H9 (cell line): ENCODE measurements around the gene SREBF1. TPM values are rescaled to one million over a fixed set of nuclear protein-coding genes. Genes with fewer than 3 reads are reported as not detected.
A peak's percentile ranks its signal among the peaks of the same experiment; 100 is the strongest.

Source experiments
- DNase-seq: peaks from one replicate; pipeline ENCODE4 v3.0.0-alpha.2; 2017
- H2AFZ ChIP-seq: one replicate; pipeline ENCODE4 v1.6.1; 2013; ENCODE audit warnings: mild to moderate bottlenecking, low read length, control low read depth, moderate library complexity
- H2AK5ac ChIP-seq: 2 replicates; pipeline ENCODE4 v1.6.1; 2013; ENCODE audit warnings: low read length, control low read depth, mixed read lengths; ENCODE audit not compliant: insufficient read length
- H2BK120ac ChIP-seq: one replicate; pipeline ENCODE4 v1.6.1; 2013; ENCODE audit warnings: low read depth, mild to moderate bottlenecking, low read length, control low read depth, inconsistent platforms; ENCODE audit not compliant: poor library complexity, severe bottlenecking
- H2BK12ac ChIP-seq: 2 replicates; pipeline ENCODE4 v1.6.1; 2013; ENCODE audit warnings: low read length, control low read depth, mixed read lengths, low read depth; ENCODE audit not compliant: insufficient read length
- H2BK15ac ChIP-seq: 2 replicates; pipeline ENCODE4 v1.6.1; 2013; ENCODE audit warnings: low read depth, low read length, control low read depth
- H2BK20ac ChIP-seq: one replicate; pipeline ENCODE4 v1.6.1; 2013; ENCODE audit warnings: low read depth, mild to moderate bottlenecking, low read length, control low read depth, inconsistent platforms; ENCODE audit not compliant: poor library complexity, severe bottlenecking
- H2BK5ac ChIP-seq: 2 replicates; pipeline ENCODE4 v1.6.1; 2013; ENCODE audit warnings: low read length, control low read depth, mixed read lengths; ENCODE audit not compliant: insufficient read length
- H3K14ac ChIP-seq: 2 replicates; pipeline ENCODE4 v1.6.1; 2013; ENCODE audit warnings: low read length, control low read depth; ENCODE audit not compliant: insufficient read depth
- H3K18ac ChIP-seq: 2 replicates; pipeline ENCODE4 v1.6.1; 2013; ENCODE audit warnings: low read depth, mild to moderate bottlenecking, mixed read lengths, low read length, control low read depth; ENCODE audit not compliant: insufficient read length
- H3K23ac ChIP-seq: 2 replicates; pipeline ENCODE4 v1.6.1; 2013; ENCODE audit warnings: low read length, control low read depth, mixed read lengths, low read depth; ENCODE audit not compliant: insufficient read length
- H3K23me2 ChIP-seq: 2 replicates; pipeline ENCODE4 v1.6.1; 2013; ENCODE audit warnings: low read depth, mild to moderate bottlenecking, mixed read lengths, low read length, control low read depth; ENCODE audit not compliant: insufficient read length, poor library complexity, severe bottlenecking
- H3K27ac ChIP-seq: 2 replicates; pipeline ENCODE4 v1.5.1; 2013; ENCODE audit warnings: low read length, control low read depth, mixed read lengths, low read depth; ENCODE audit not compliant: insufficient read length
- H3K27me3 ChIP-seq: 2 replicates; pipeline ENCODE4 v1.6.1; 2013; ENCODE audit warnings: low read length, control low read depth, inconsistent platforms; ENCODE audit not compliant: insufficient read depth
- H3K4ac ChIP-seq: 2 replicates; pipeline ENCODE4 v1.6.1; 2013; ENCODE audit warnings: low read depth, mild to moderate bottlenecking, control low read depth, inconsistent platforms, low read length, moderate library complexity
- H3K4me1 ChIP-seq: 2 replicates; pipeline ENCODE4 v1.6.1; 2013; ENCODE audit warnings: low read length, control low read depth, inconsistent platforms; ENCODE audit not compliant: insufficient read depth
- H3K4me2 ChIP-seq: 2 replicates; pipeline ENCODE4 v1.6.1; 2013; ENCODE audit warnings: low read length, control low read depth, mixed read lengths; ENCODE audit not compliant: insufficient read length, insufficient read depth
- H3K56ac ChIP-seq: 2 replicates; pipeline ENCODE4 v1.6.1; 2013; ENCODE audit warnings: low read depth, mild to moderate bottlenecking, mixed read lengths, low read length, control low read depth; ENCODE audit not compliant: insufficient read length
- H3K79me1 ChIP-seq: 2 replicates; pipeline ENCODE4 v1.6.1; 2013; ENCODE audit warnings: low read depth, mild to moderate bottlenecking, moderate library complexity, low read length, control low read depth, inconsistent platforms; ENCODE audit not compliant: insufficient read depth, poor library complexity, severe bottlenecking
- H3K79me2 ChIP-seq: 2 replicates; pipeline ENCODE4 v1.6.1; 2013; ENCODE audit warnings: low read length, control low read depth, inconsistent platforms; ENCODE audit not compliant: insufficient read depth
- H3K9ac ChIP-seq: 2 replicates; pipeline ENCODE4 v1.6.1; 2013; ENCODE audit warnings: low read length, control low read depth, mixed read lengths; ENCODE audit not compliant: insufficient read length; ENCODE audit errors: extremely low read depth
- H3K9me3 ChIP-seq: one replicate; pipeline ENCODE4 v1.6.1; 2013; ENCODE audit warnings: low read depth, low read length, inconsistent platforms; ENCODE audit not compliant: control insufficient read depth
- H3T11ph ChIP-seq: one replicate; pipeline ENCODE4 v1.6.1; 2013; ENCODE audit warnings: mild to moderate bottlenecking, low read length, control low read depth, inconsistent platforms
- H4K20me1 ChIP-seq: one replicate; pipeline ENCODE4 v1.6.1; 2013; ENCODE audit not compliant: control insufficient read depth, insufficient read length, insufficient read depth
- H4K5ac ChIP-seq: 2 replicates; pipeline ENCODE4 v1.6.1; 2013; ENCODE audit warnings: low read depth, mild to moderate bottlenecking, mixed read lengths, low read length, control low read depth; ENCODE audit not compliant: insufficient read length
- H4K8ac ChIP-seq: replicated peaks from 2 replicates; pipeline ENCODE4 v1.6.1; 2013; ENCODE audit warnings: low read length, control low read depth, mixed read lengths, low read depth; ENCODE audit not compliant: insufficient read length
- H4K91ac ChIP-seq: 2 replicates; pipeline ENCODE4 v1.6.1; 2013; ENCODE audit warnings: low read depth, mild to moderate bottlenecking, moderate library complexity, mixed read lengths, low read length, control low read depth; ENCODE audit not compliant: insufficient read length
- H3K27ac Mint-ChIP-seq, 3 experiments: 2 replicates in 2 of 3; 3 replicates in 1 of 3; pipeline ENCODE4 v1.8.0; 2020 to 2021; ENCODE audit warnings: mixed read lengths in 3 of 3, mild to moderate bottlenecking in 1 of 3, moderate library complexity in 1 of 3
- H3K27me3 Mint-ChIP-seq: 2 replicates; pipeline ENCODE4 v1.8.0; 2021; ENCODE audit warnings: low read depth, mild to moderate bottlenecking, moderate library complexity, mixed read lengths
- H3K36me3 Mint-ChIP-seq, 3 experiments: 2 replicates in 2 of 3; 3 replicates in 1 of 3; pipeline ENCODE4 v1.8.0; 2020 to 2021; ENCODE audit warnings: low read depth in 3 of 3, mixed read lengths in 3 of 3; ENCODE audit not compliant: insufficient read depth in 1 of 3
- H3K4me1 Mint-ChIP-seq, 2 experiments: 2 replicates each; pipeline ENCODE4 v1.8.0; 2020; ENCODE audit warnings: mixed read lengths in 2 of 2
- H3K4me3 Mint-ChIP-seq, 2 experiments: 2 replicates in 1 of 2; 3 replicates in 1 of 2; pipeline ENCODE4 v1.8.0; 2020 to 2021; ENCODE audit warnings: mild to moderate bottlenecking in 2 of 2, mixed read lengths in 2 of 2, moderate library complexity in 1 of 2
- H3K9me3 Mint-ChIP-seq, 2 experiments: 2 replicates in 1 of 2; 3 replicates in 1 of 2; pipeline ENCODE4 v1.8.0; 2020; ENCODE audit warnings: mild to moderate bottlenecking in 2 of 2, mixed read lengths in 2 of 2, moderate library complexity in 1 of 2
- CTCF ChIP-seq: fragments of 200-600 bp; sonication (generic); conservative IDR thresholded peaks from 3 replicates; pipeline ENCODE4 v1.8.0; 2021; ENCODE audit warnings: antibody characterized with exemption, mild to moderate bottlenecking
- WGBS: extraction: QIAGEN DNeasy Blood & Tissue Kit; methylation state at CpG from one replicate; pipeline ENCODE4 v1.1.7; 2013; ENCODE audit warnings: missing lambda C conversion rate, low lambda C conversion rate, mixed read lengths; ENCODE audit not compliant: insufficient read length; ENCODE audit errors: extremely low coverage; 5-methylcytosine and 5-hydroxymethylcytosine counted together
- total RNA-seq: library from RNA; stranded (reverse); gene quantifications from 2 replicates; pipeline ENCODE4 v1.2.1, GENCODE V29; 2021

The SREBF1 gene
- total RNA-seq, 1 experiment from 2014 or later, result 81.9 TPM

GRCh38 chr17:17805575-17805974, 31.2 kb downstream of the SREBF1 start:
- H3K4me1 ChIP-seq, result no peaks in the 10 kb centered on the region
- no peak overlapping the region for H4K5ac ChIP-seq
- no peak overlapping the region for H3K4me3 Mint-ChIP-seq
- H3K18ac ChIP-seq, result no peak overlapping the region
- no peak overlapping the region for H3T11ph ChIP-seq
- no peak overlapping the region for H4K91ac ChIP-seq
- no peak overlapping the region for H3K27ac ChIP-seq
- H2BK20ac ChIP-seq, result no peak overlapping the region
- no peak overlapping the region for H2BK120ac ChIP-seq
- H3K9me3 Mint-ChIP-seq, result no peaks in the 10 kb centered on the region
- H4K8ac ChIP-seq, result no peak overlapping the region
- H3K27me3 ChIP-seq, result peaks cover 8% of the 10 kb centered on the region; the same call in 1 of the 2 replicates
- H2BK5ac ChIP-seq, result no peak overlapping the region
- no peak overlapping the region for H3K14ac ChIP-seq
- H4K20me1 ChIP-seq, result no peaks in the 10 kb centered on the region
- no peak overlapping the region for H3K4me2 ChIP-seq
- H3K79me2 ChIP-seq, result no peaks in the 10 kb centered on the region
- no peak overlapping the region for H3K4ac ChIP-seq
- H3K4me1 Mint-ChIP-seq, result peaks cover 10 to 20% of the 10 kb centered on the region in 2 experiments
- H3K23me2 ChIP-seq, result peaks cover 6% of the 10 kb centered on the region
- no peaks in the 10 kb centered on the region for H3K79me1 ChIP-seq
- no peaks in the 10 kb centered on the region; a peak in 2 of 7 replicates for H3K36me3 Mint-ChIP-seq
- H3K27ac Mint-ChIP-seq, result peak overlapping the region in 1 of 3 experiments; percentile 29; a peak in 2 of 7 replicates
- H3K9ac ChIP-seq, result no peak overlapping the region
- TF ChIP-seq CTCF, result no peak
- no peak overlapping the region for H3K23ac ChIP-seq
- peaks cover 49% of the 10 kb centered on the region for H3K27me3 Mint-ChIP-seq
- no CpG with 5 or more reads among the region's 9 CpGs for WGBS
- H2BK12ac ChIP-seq, result no peak overlapping the region
- H3K9me3 ChIP-seq, result no peaks in the 10 kb centered on the region
- no peak overlapping the region for H2AFZ ChIP-seq
- H2AK5ac ChIP-seq, result no peak overlapping the region
- no peak for DNase-seq
- no peak overlapping the region for H3K56ac ChIP-seq
- no peak overlapping the region for H2BK15ac ChIP-seq
